SK-N-SH (cell line): ENCODE data around the gene PHF14. TPM values are rescaled to one million over a fixed set of nuclear protein-coding genes. Genes with fewer than 3 reads are reported as not detected.

Source experiments
- CTCF ChIA-PET: fragments of 300-600, 350-600 bp; formaldehyde crosslinking; extraction: SDS; loops from one replicate; lab custom pipeline; 2021; lab: Yijun Ruan, JAX
- POLR2A ChIA-PET: fragments of 350-600 bp; sonication (Branson Sonifier 250); formaldehyde crosslinking; extraction: SDS; loops from one replicate; lab custom pipeline; 2020; ENCODE audit warnings: antibody characterized with exemption, inconsistent platforms; lab: Yijun Ruan, JAX
- DNase-seq: peaks from one replicate; pipeline ENCODE4 v3.0.0; 2012
- H2AFZ ChIP-seq: fragments of 200-600 bp; sonication (generic); 2 replicates; pipeline ENCODE4 v1.8.1; 2016; ENCODE audit warnings: antibody characterized with exemption, mild to moderate bottlenecking, low read depth
- H3F3A ChIP-seq: fragments of 200-600 bp; sonication (generic); replicated peaks from 2 replicates; pipeline ENCODE3; 2016; ENCODE audit warnings: antibody characterized with exemption, mild to moderate bottlenecking; ENCODE audit not compliant: insufficient read depth
- H3K27ac ChIP-seq, 2 experiments: fragments of 200-500 bp in 1 of 2; fragments of 200-600 bp in 1 of 2; sonication (Bioruptor generic) in 1 of 2; sonication (generic), shearing (Covaris generic) in 1 of 2; 2 replicates each; pipeline versions ENCODE4 v1.5.1 to v1.6.1; 2014 to 2016; ENCODE audit warnings: low read depth in 2 of 2, inconsistent platforms in 1 of 2, low read length in 1 of 2, mild to moderate bottlenecking in 1 of 2, mixed read lengths in 1 of 2
- H3K27me3 ChIP-seq: fragments of 200-600 bp; sonication (generic), shearing (Covaris generic); 2 replicates; pipeline ENCODE4 v1.6.1; 2016; ENCODE audit warnings: mixed run types; ENCODE audit not compliant: insufficient read depth
- H3K36me3 ChIP-seq, 2 experiments: fragments of 200-500 bp in 1 of 2; fragments of 200-600 bp in 1 of 2; sonication (Bioruptor generic) in 1 of 2; sonication (generic) in 1 of 2; replicated peaks in 1 of 2; 2 replicates each; pipeline versions ENCODE3 to v1.5.1; 2014 to 2016; ENCODE audit warnings: low read length in 1 of 2, mild to moderate bottlenecking in 1 of 2; ENCODE audit not compliant: insufficient read depth in 2 of 2, control insufficient read depth in 1 of 2
- H3K4me1 ChIP-seq, 2 experiments: fragments of 200-500 bp in 1 of 2; fragments of 200-600 bp in 1 of 2; sonication (Bioruptor generic) in 1 of 2; sonication (generic), shearing (Covaris generic) in 1 of 2; 2 replicates each; pipeline versions ENCODE4 v1.5.1 to v1.6.1; 2014 to 2016; ENCODE audit warnings: low read depth in 1 of 2, low read length in 1 of 2, mixed run types in 1 of 2; ENCODE audit not compliant: insufficient read depth in 2 of 2, control insufficient read depth in 1 of 2
- H3K4me2 ChIP-seq: fragments of 200-600 bp; sonication (generic), shearing (Covaris generic); 2 replicates; pipeline ENCODE4 v1.6.1; 2017; ENCODE audit warnings: mixed run types
- H3K4me3 ChIP-seq, 2 experiments: fragments of 200-500 bp in 1 of 2; fragments of 200-600 bp in 1 of 2; sonication (Bioruptor generic) in 1 of 2; sonication (generic), shearing (Covaris generic) in 1 of 2; 2 replicates each; pipeline versions ENCODE4 v1.5.1 to v1.8.1; 2014 to 2016; ENCODE audit warnings: low read depth in 2 of 2, inconsistent platforms in 1 of 2, low read length in 1 of 2, mild to moderate bottlenecking in 1 of 2, mixed read lengths in 1 of 2, moderate library complexity in 1 of 2
- H3K79me2 ChIP-seq: fragments of 200-600 bp; sonication (generic); 2 replicates; pipeline ENCODE4 v1.8.1; 2017; ENCODE audit warnings: mild to moderate bottlenecking; ENCODE audit not compliant: insufficient read depth
- H3K9ac ChIP-seq: fragments of 200-600 bp; sonication (generic); 2 replicates; pipeline ENCODE4 v1.6.1; 2017; ENCODE audit warnings: mixed run types
- H3K9me2 ChIP-seq: fragments of 200-600 bp; sonication (generic); 2 replicates; pipeline ENCODE4 v1.6.1; 2017; ENCODE audit warnings: mixed run types
- H3K9me3 ChIP-seq: fragments of 200-600 bp; sonication (generic); 2 replicates; pipeline ENCODE4 v1.6.1; 2017; ENCODE audit warnings: mixed run types, mild to moderate bottlenecking, moderate library complexity
- H4K20me1 ChIP-seq: fragments of 200-600 bp; sonication (generic); 2 replicates; pipeline ENCODE4 v1.6.1; 2017; ENCODE audit warnings: mild to moderate bottlenecking, mixed run types; ENCODE audit not compliant: insufficient read depth
- ELF1 ChIP-seq: IDR thresholded peaks from 2 replicates; pipeline ENCODE4 v1.4.0; 2012
- EP300 ChIP-seq, 2 experiments: IDR thresholded peaks; 2 replicates each; pipeline versions ENCODE4 v1.4.0 to v1.6.1; 2012; ENCODE audit warnings: borderline replicate concordance in 1 of 2, low read depth in 1 of 2, low read length in 1 of 2
- EZH2phosphoT487 ChIP-seq: fragments of 200-600 bp; sonication (generic); IDR thresholded peaks from 2 replicates; pipeline ENCODE4 v1.6.1; 2017; ENCODE audit warnings: low read depth, mixed run types, mild to moderate bottlenecking, antibody characterized with exemption, moderate library complexity, borderline replicate concordance
- FOXM1 ChIP-seq: IDR thresholded peaks from 2 replicates; pipeline ENCODE4 v1.4.0; 2012; ENCODE audit warnings: low read depth, mild to moderate bottlenecking
- NRF1 ChIP-seq: IDR thresholded peaks from 2 replicates; pipeline ENCODE4 v1.6.1; 2012; ENCODE audit warnings: low read depth, mild to moderate bottlenecking, low read length
- PBX3 ChIP-seq: IDR thresholded peaks from 2 replicates; pipeline ENCODE4; 2012
- RAD21 ChIP-seq: IDR thresholded peaks from 2 replicates; pipeline ENCODE4 v1.6.1; 2012; ENCODE audit warnings: mild to moderate bottlenecking, low read length
- RCOR1 ChIP-seq: fragments of 150-350 bp; IDR thresholded peaks from 2 replicates; pipeline ENCODE4 v1.6.1; 2017; ENCODE audit warnings: antibody characterized with exemption, low read length
- RFX5 ChIP-seq: IDR thresholded peaks from 2 replicates; pipeline ENCODE4 v1.6.1; 2012; ENCODE audit warnings: mild to moderate bottlenecking, improper control_type of control experiment, low read length
- RXRA ChIP-seq: IDR thresholded peaks from 2 replicates; pipeline ENCODE4 v1.4.0; 2012; ENCODE audit warnings: low read depth, mild to moderate bottlenecking, borderline replicate concordance
- TAF1 ChIP-seq: IDR thresholded peaks from 2 replicates; pipeline ENCODE4 v1.6.1; 2012; ENCODE audit warnings: low read depth, mild to moderate bottlenecking, low read length, moderate library complexity, borderline replicate concordance
- TEAD4 ChIP-seq: IDR thresholded peaks from 2 replicates; pipeline ENCODE4 v1.4.0; 2012; ENCODE audit warnings: mild to moderate bottlenecking, borderline replicate concordance; ENCODE audit not compliant: insufficient read depth
- ZBTB33 ChIP-seq: IDR thresholded peaks from 2 replicates; pipeline ENCODE4 v1.4.0; 2012; ENCODE audit warnings: low read depth, borderline replicate concordance
- WGBS: methylation state at CpG from one replicate; pipeline ENCODE4 v1.1.6; 2017; ENCODE audit warnings: low lambda C conversion rate; 5-methylcytosine and 5-hydroxymethylcytosine counted together
- polyA plus RNA-seq, 3 experiments: library from polyadenylated mRNA; depleted of rRNA; stranded (reverse); fragments of >200 nt; gene quantifications; 2 replicates each; pipeline ENCODE4 v1.2.3, GENCODE V29; 2012
- TF ChIP-seq, protein P1 (sequence below): fragments of 200-600 bp; sonication (generic); IDR thresholded peaks from 2 replicates; pipeline ENCODE4 v1.6.1; 2017; ENCODE audit warnings: antibody characterized with exemption, mild to moderate bottlenecking, moderate library complexity

Gene PHF14
- polyA plus RNA-seq, 1 of the 3 experiments (the other 2 are of a cell fraction) = 19.2 TPM

GRCh38 chr7:11203683-11204082 lies 230.0 kb downstream of the PHF14 start:
- 70% methylated on average over 3 of the region's 3 CpGs for WGBS
- H3K4me2 ChIP-seq = no peak overlapping the region
- no peaks in the 10 kb centered on the region for H3K79me2 ChIP-seq
- no peak overlapping the region for H3K4me3 ChIP-seq
- H3K9ac ChIP-seq = no peak overlapping the region
- no peak overlapping the region for H3K27ac ChIP-seq
- no peaks in the 10 kb centered on the region for H4K20me1 ChIP-seq
- H3K36me3 ChIP-seq = no peaks in the 10 kb centered on the region
- TF ChIP-seq TAF1 = no peak
- TF ChIP-seq NRF1 = no peak
- TF ChIP-seq, protein P1, sequence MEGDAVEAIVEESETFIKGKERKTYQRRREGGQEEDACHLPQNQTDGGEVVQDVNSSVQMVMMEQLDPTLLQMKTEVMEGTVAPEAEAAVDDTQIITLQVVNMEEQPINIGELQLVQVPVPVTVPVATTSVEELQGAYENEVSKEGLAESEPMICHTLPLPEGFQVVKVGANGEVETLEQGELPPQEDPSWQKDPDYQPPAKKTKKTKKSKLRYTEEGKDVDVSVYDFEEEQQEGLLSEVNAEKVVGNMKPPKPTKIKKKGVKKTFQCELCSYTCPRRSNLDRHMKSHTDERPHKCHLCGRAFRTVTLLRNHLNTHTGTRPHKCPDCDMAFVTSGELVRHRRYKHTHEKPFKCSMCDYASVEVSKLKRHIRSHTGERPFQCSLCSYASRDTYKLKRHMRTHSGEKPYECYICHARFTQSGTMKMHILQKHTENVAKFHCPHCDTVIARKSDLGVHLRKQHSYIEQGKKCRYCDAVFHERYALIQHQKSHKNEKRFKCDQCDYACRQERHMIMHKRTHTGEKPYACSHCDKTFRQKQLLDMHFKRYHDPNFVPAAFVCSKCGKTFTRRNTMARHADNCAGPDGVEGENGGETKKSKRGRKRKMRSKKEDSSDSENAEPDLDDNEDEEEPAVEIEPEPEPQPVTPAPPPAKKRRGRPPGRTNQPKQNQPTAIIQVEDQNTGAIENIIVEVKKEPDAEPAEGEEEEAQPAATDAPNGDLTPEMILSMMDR = no peak
- TF ChIP-seq RXRA = no peak
- no peak for TF ChIP-seq TEAD4
- TF ChIP-seq RAD21 = no peak
- no peak for TF ChIP-seq EP300 (IDR thresholded peaks at IDR 0.05; ENCODE audit: borderline replicate concordance in 1 of 2, low read depth in 1 of 2, low read length in 1 of 2)
- TF ChIP-seq RCOR1 = no peak
- no peak for TF ChIP-seq ZBTB33
- TF ChIP-seq RFX5 = no peak
- no peak for TF ChIP-seq ELF1
- no peak for TF ChIP-seq FOXM1
- no peak for TF ChIP-seq EZH2phosphoT487
- TF ChIP-seq PBX3 = no peak
- ChIA-PET POLR2A (no interaction called here), CTCF (interaction anchor here (1.7 to 1.8 kb wide), 2 partner anchors 9 to 125 kb away, joined by 4 to 10 read pairs; no protein-coding TSS in a partner anchor)
- H3K27me3 ChIP-seq = no peaks in the 10 kb centered on the region
- H3K4me1 ChIP-seq = peaks cover 0 to 25% of the 10 kb centered on the region in 2 experiments; a peak in 2 of 4 replicates
- H3K9me3 ChIP-seq = no peaks in the 10 kb centered on the region
- DNase-seq = no peak
- H2AFZ ChIP-seq = no peak overlapping the region
- H3F3A ChIP-seq = no peaks in the 10 kb centered on the region
- no peaks in the 10 kb centered on the region for H3K9me2 ChIP-seq
